K562 (cell line): ENCODE results near the gene CTSW. TPM values are rescaled to one million over a fixed set of nuclear protein-coding genes. Genes with fewer than 3 reads are reported as not detected.

ENCODE experiments used
- ATAC-seq: fragments of 200-7000 bp; cut with Tn5 transposase; 3 replicates; pipeline ENCODE4 v1.9.1; 2020; ENCODE audit warnings: moderate library complexity
- BruUV-seq: library from RNA; stranded (reverse); fragments of 400-500 nt; replicated peaks from 2 replicates; lab custom pipeline; 2021; lab: Mats Ljungman, UMichigan
- CTCF ChIA-PET: fragments of 300-600 bp; formaldehyde crosslinking; extraction: SDS; loops from one replicate; lab custom pipeline; 2021; ENCODE audit warnings: low intra/inter-chr PET ratio; lab: Yijun Ruan, JAX
- POLR2A ChIA-PET: fragments of 300-600, 350-650 bp; sonication (Branson Sonifier 250); formaldehyde crosslinking; extraction: SDS; loops from one replicate; lab custom pipeline; 2021; ENCODE audit warnings: antibody characterized with exemption, inconsistent platforms; lab: Yijun Ruan, JAX
- DNase-seq, 4 experiments: peaks; one replicate each; pipeline versions ENCODE4 v3.0.0 to v3.0.0-alpha.2; 2011 to 2018; ENCODE audit warnings: low spot score in 3 of 4, mixed read lengths in 3 of 4; ENCODE audit errors: extremely low read depth in 1 of 4
- FAIRE-seq: peaks from 2 replicates; lab custom pipeline; 2011; peaks lifted over from hg19 to GRCh38; lab: Jason Lieb, UNC
- H2AFZ ChIP-seq: 2 replicates; pipeline ENCODE4 v1.6.0; 2011; ENCODE audit warnings: low read depth, low read length, control low read depth, inconsistent platforms
- H3K27ac ChIP-seq: fragments of 200-600 bp; 3 replicates; pipeline ENCODE4 v1.8.0; 2011; ENCODE audit warnings: low read depth, mild to moderate bottlenecking, control low read depth, inconsistent platforms, low read length, moderate library complexity, mixed read lengths; ENCODE audit errors: extremely low read depth
- H3K27me3 ChIP-seq, 2 experiments: fragments of 300-600 bp in 1 of 2; 2 replicates in 1 of 2; 3 replicates in 1 of 2; pipeline versions ENCODE4 v1.6.0 to v1.8.0; 2011; ENCODE audit warnings: inconsistent platforms in 2 of 2, low read length in 2 of 2, mild to moderate bottlenecking in 1 of 2, mixed read lengths in 1 of 2, moderate library complexity in 1 of 2; ENCODE audit not compliant: control insufficient read depth in 2 of 2, insufficient read depth in 2 of 2
- H3K36me3 ChIP-seq: fragments of 300-600 bp; 3 replicates; pipeline ENCODE4 v1.8.0; 2011; ENCODE audit warnings: mild to moderate bottlenecking, low read length, inconsistent platforms; ENCODE audit not compliant: control insufficient read depth, insufficient read depth
- H3K4me1 ChIP-seq, 2 experiments: fragments of 200-600 bp in 1 of 2; replicated peaks in 1 of 2; 2 replicates in 1 of 2; 3 replicates in 1 of 2; pipeline versions ENCODE4 v1.5.1 to v1.8.0; 2011; ENCODE audit warnings: inconsistent platforms in 2 of 2, low read length in 2 of 2, mild to moderate bottlenecking in 1 of 2, mixed read lengths in 1 of 2, moderate library complexity in 1 of 2; ENCODE audit not compliant: control insufficient read depth in 2 of 2, insufficient read depth in 2 of 2
- H3K4me2 ChIP-seq: 2 replicates; pipeline ENCODE4 v1.6.1; 2011; ENCODE audit warnings: low read length, control low read depth, inconsistent platforms, mixed read lengths; ENCODE audit not compliant: insufficient read depth
- H3K4me3 ChIP-seq: fragments of 200-600 bp; sonication (generic), shearing (Covaris generic); 2 replicates; pipeline ENCODE4 v1.5.1; 2016; ENCODE audit warnings: control low read depth, inconsistent platforms
- H3K79me2 ChIP-seq: fragments of 200-600 bp; 3 replicates; pipeline ENCODE4 v1.8.0; 2011; ENCODE audit warnings: low read length, inconsistent platforms; ENCODE audit not compliant: control insufficient read depth, insufficient read depth
- H3K9ac ChIP-seq, 2 experiments: 2 replicates each; pipeline versions ENCODE4 v1.6.0 to v1.6.1; 2011; ENCODE audit warnings: low read depth in 2 of 2, low read length in 2 of 2, control low read depth in 1 of 2, inconsistent platforms in 1 of 2, mild to moderate bottlenecking in 1 of 2, mixed read lengths in 1 of 2; ENCODE audit not compliant: insufficient read depth in 1 of 2
- H3K9me1 ChIP-seq: one replicate; pipeline ENCODE4 v1.6.0; 2011; ENCODE audit warnings: inconsistent platforms, mild to moderate bottlenecking, low read length, moderate library complexity; ENCODE audit not compliant: control insufficient read depth, insufficient read depth
- H3K9me3 ChIP-seq: replicated peaks from 2 replicates; pipeline ENCODE4 v1.5.1; 2011; ENCODE audit warnings: low read depth, low read length, inconsistent platforms; ENCODE audit not compliant: control insufficient read depth, insufficient read depth
- H4K20me1 ChIP-seq: replicated peaks from 2 replicates; pipeline ENCODE4 v1.6.1; 2011; ENCODE audit warnings: low read length, inconsistent platforms, mixed read lengths; ENCODE audit not compliant: control insufficient read depth, insufficient read depth
- BCLAF1 ChIP-seq, 2 experiments: fragments of 450-650 bp in 1 of 2; IDR thresholded peaks; 2 replicates each; pipeline ENCODE4 v1.6.1; 2011 to 2017; ENCODE audit warnings: low read depth in 2 of 2, antibody characterized with exemption in 1 of 2, borderline replicate concordance in 1 of 2, low read length in 1 of 2, mild to moderate bottlenecking in 1 of 2, mixed read lengths in 1 of 2; ENCODE audit not compliant: control insufficient read depth in 1 of 2
- CAMTA2 ChIP-seq: fragments of 250-450 bp; sonication (Bioruptor Pico); conservative IDR thresholded peaks from 2 replicates; pipeline ENCODE4 v1.5.1; 2022
- DDX20 ChIP-seq: fragments of 450-650 bp; IDR thresholded peaks from 2 replicates; pipeline ENCODE4 v1.6.1; 2016; ENCODE audit warnings: missing genetic modification characterization, low read depth, mild to moderate bottlenecking, missing compliant biosample characterization, moderate library complexity
- FOXP1 ChIP-seq: sonication (generic); formaldehyde crosslinking; IDR thresholded peaks from 2 replicates; pipeline ENCODE4 v1.8.0; 2022; ENCODE audit warnings: mild to moderate bottlenecking, missing genetic modification reagents
- HES1 ChIP-seq: fragments of 450-650 bp; IDR thresholded peaks from 2 replicates; pipeline ENCODE4 v1.6.1; 2016; ENCODE audit warnings: low read depth, mild to moderate bottlenecking, moderate library complexity
- MNT ChIP-seq, 2 experiments: fragments of 450-650 bp; conservative IDR thresholded peaks; 2 replicates each; pipeline ENCODE4 v1.6.1; 2017; ENCODE audit warnings: mild to moderate bottlenecking in 2 of 2, moderate library complexity in 2 of 2
- NCOA2 ChIP-seq, 2 experiments: fragments of 450-650 bp; IDR thresholded peaks; 2 replicates each; pipeline ENCODE4 v1.6.1; 2018; ENCODE audit warnings: mild to moderate bottlenecking in 2 of 2, moderate library complexity in 1 of 2; ENCODE audit not compliant: partially characterized antibody in 2 of 2
- NR2C1 ChIP-seq, 2 experiments: fragments of 450-650 bp; IDR thresholded peaks; 2 replicates each; pipeline ENCODE4 v1.6.1; 2017; ENCODE audit warnings: mild to moderate bottlenecking in 2 of 2, antibody characterized with exemption in 1 of 2, inconsistent platforms in 1 of 2, missing compliant biosample characterization in 1 of 2, missing genetic modification characterization in 1 of 2
- PBX2 ChIP-seq, 2 experiments: IDR thresholded peaks in 1 of 2; conservative IDR thresholded peaks in 1 of 2; 2 replicates each; pipeline ENCODE4 v1.6.1; 2016; ENCODE audit warnings: low read depth in 2 of 2, mild to moderate bottlenecking in 1 of 2, missing compliant biosample characterization in 1 of 2, missing genetic modification characterization in 1 of 2, moderate library complexity in 1 of 2
- RHOXF2B ChIP-seq: fragments of 250-450 bp; sonication (Bioruptor Pico); conservative IDR thresholded peaks from 2 replicates; pipeline ENCODE4 v1.5.1; 2021
- TARDBP ChIP-seq: fragments of 450-650 bp; IDR thresholded peaks from 2 replicates; pipeline ENCODE4 v1.6.1; 2016
- ZNF165 ChIP-seq: fragments of 250-450 bp; sonication (Bioruptor Pico); IDR thresholded peaks from 2 replicates; pipeline ENCODE4 v1.4.0; 2020; ENCODE audit warnings: borderline replicate concordance
- ZNF408 ChIP-seq: fragments of 250-450 bp; sonication (Bioruptor Pico); IDR thresholded peaks from 2 replicates; pipeline ENCODE4 v1.4.0; 2020; ENCODE audit warnings: low read depth, mild to moderate bottlenecking, moderate library complexity
- WGBS: fragments of 100-300 bp; shearing (Covaris generic); methylation state at CpG from one replicate; pipeline ENCODE4 v1.1.6; 2016; ENCODE audit warnings: low coverage, mixed read lengths; ENCODE audit not compliant: insufficient coverage; ENCODE audit errors: missing lambda C conversion rate; 5-methylcytosine and 5-hydroxymethylcytosine counted together
- in situ Hi-C: fragments of 300-500 bp; cut with MboI; formaldehyde crosslinking; loops from 4 replicates; pipeline ENCODE4 v1.15.0; 2018; ENCODE audit warnings: inconsistent platforms, mixed read lengths
- intact Hi-C: fragments of 100-400 bp; cut with micrococcal nuclease; formaldehyde crosslinking; loops from 2 replicates; pipeline ENCODE4 v1.14.2; 2022
- polyA plus RNA-seq, 8 experiments: library from polyadenylated mRNA; depleted of rRNA in 4 of 8; stranded (reverse) in 5 of 8; unstranded in 3 of 8; fragments of >200 nt; fragmentation: Nextera tagmentation in 2 of 8; fragmentation: Illumina TruSeq in 1 of 8; extraction: Ambion mirVana in 2 of 8; extraction: Trizol in 1 of 8; gene quantifications; 2 replicates each; pipeline versions ENCODE4 v1.2.1 to v1.2.3, GENCODE V29; 2011 to 2014; ENCODE audit warnings: inconsistent platforms in 1 of 8, missing spikeins in 1 of 8
- total RNA-seq, 7 experiments: library from RNA; depleted of rRNA in 6 of 7; stranded (reverse); fragments of >200 nt in 6 of 7; fragmentation: Illumina TruSeq in 2 of 7; extraction: Trizol in 2 of 7; gene quantifications; 2 replicates each; pipeline versions ENCODE4 v1.2.1 to v1.2.3, GENCODE V29; 2011 to 2021; ENCODE audit warnings: low replicate concordance in 1 of 7

CTSW gene
- total and polyA plus RNA-seq, 9 of the 15 experiments (the other 6 are each of a cell fraction or from before 2014, with no cell fraction given), result 0.04 TPM; not detected in 8

- no TSS peak for BruUV-seq
- intact Hi-C loops (no loop called here), in situ Hi-C loops (no loop called here)
- FAIRE-seq (no peak), ATAC-seq (no peak), DNase-seq (peak in 2 of 4 experiments; percentile 3 to 6)
- Histone ChIP-seq H3K4me1 (peaks cover 0 to 21% of the 10 kb centered on the region in 2 experiments; a peak in 3 of 5 replicates), H3K27ac (no peak overlapping the region), H3K4me2 (no peak overlapping the region), H3K4me3 (no peak overlapping the region), H3K9me3 (peaks cover 7% of the 10 kb centered on the region; the same call in 1 of the 2 replicates), H3K79me2 (peaks cover 14% of the 10 kb centered on the region; the same call in 2 of the 3 replicates), H4K20me1 (no peaks in the 10 kb centered on the region), H3K36me3 (peaks cover 36% of the 10 kb centered on the region), H3K27me3 (no peaks in the 10 kb centered on the region), H3K9ac (peak overlapping the region in 1 of 2 experiments; percentile 62; a peak in 1 of 4 replicates), H3K9me1 (no peaks in the 10 kb centered on the region), H2AFZ (no peak overlapping the region)
- WGBS, result 52% methylated on average over 16 of the region's 16 CpGs
- ChIA-PET CTCF (no interaction called here), POLR2A (interaction anchor here (0.6 to 5.9 kb wide), 19 partner anchors 9 to 274 kb away, joined by 3 to 67 read pairs (median 5); partner anchors contain the start of genes CCDC85B, CFL1, EHBP1L1 and FIBP)
- TF ChIP-seq ZNF165 (CRISPR knock-in tag) (no peak), DDX20 (tag) (no peak), FOXP1 (CRISPR knock-in tag) (no peak), HES1 (no peak), ZNF408 (CRISPR knock-in tag) (no peak), CAMTA2 (no peak), NR2C1 (IDR thresholded peaks at IDR 0.05) (no peak), NR2C1 (tag; IDR thresholded peaks at IDR 0.05) (no peak), RHOXF2B (CRISPR knock-in tag) (no peak), PBX2 (CRISPR knock-in tag; IDR thresholded peaks at IDR 0.05; ENCODE audit: low read depth) (no peak), PBX2 (tag; conservative IDR thresholded peaks at IDR 0.05; ENCODE audit: low read depth) (no peak), NCOA2 (IDR thresholded peaks at IDR 0.05; ENCODE audit: partially characterized antibody in 2 of 2) (no peak), MNT (conservative IDR thresholded peaks at IDR 0.05) (no peak), TARDBP (no peak), BCLAF1 (IDR thresholded peaks at IDR 0.05; ENCODE audit: borderline replicate concordance in 1 of 2, control insufficient read depth in 1 of 2, low read depth in 2 of 2, low read length in 1 of 2) (no peak)
Measured at GRCh38 chr11:65849771-65850216, 29.8 kb upstream of the CTSW start.
